C4-2B (cell line): Measurements from ENCODE around the gene LRRC10B.

Experiments used
- H3K27ac ChIP-seq: fragments of 450-650 bp; 2 replicates; pipeline ENCODE4 v1.5.1; 2017
- ZFX ChIP-seq: fragments of 450-650 bp; IDR thresholded peaks from 2 replicates; pipeline ENCODE4 v1.6.1; 2017
- TF ChIP-seq, protein P1 (sequence below): fragments of 450-650 bp; conservative IDR thresholded peaks from 2 replicates; pipeline ENCODE4 v1.5.1; 2017; ENCODE audit warnings: mild to moderate bottlenecking

The LRRC10B gene

DNA sequence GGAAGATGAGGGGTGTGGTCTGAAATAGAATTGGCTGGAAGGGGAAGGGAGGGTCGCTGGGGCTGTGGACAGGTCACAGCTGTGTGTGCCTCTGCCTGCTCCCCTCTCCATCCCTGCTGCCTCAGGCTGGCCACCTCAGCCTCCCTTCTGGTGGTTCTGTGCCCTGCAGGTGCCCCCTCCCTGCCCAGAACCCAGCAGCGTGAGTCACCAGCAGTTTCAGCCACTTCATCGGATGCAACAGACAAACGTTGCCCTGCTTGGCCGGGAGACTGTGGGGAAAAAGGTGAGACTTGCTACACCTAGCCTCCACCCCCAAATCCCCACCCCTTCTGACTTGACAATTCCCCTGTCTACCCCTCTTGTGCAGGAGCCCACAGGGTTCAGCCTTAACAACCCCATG lies 21.8 kb upstream of the LRRC10B start:
- no peak overlapping the region for H3K27ac ChIP-seq
- no peak for TF ChIP-seq ZFX
- TF ChIP-seq, protein P1, sequence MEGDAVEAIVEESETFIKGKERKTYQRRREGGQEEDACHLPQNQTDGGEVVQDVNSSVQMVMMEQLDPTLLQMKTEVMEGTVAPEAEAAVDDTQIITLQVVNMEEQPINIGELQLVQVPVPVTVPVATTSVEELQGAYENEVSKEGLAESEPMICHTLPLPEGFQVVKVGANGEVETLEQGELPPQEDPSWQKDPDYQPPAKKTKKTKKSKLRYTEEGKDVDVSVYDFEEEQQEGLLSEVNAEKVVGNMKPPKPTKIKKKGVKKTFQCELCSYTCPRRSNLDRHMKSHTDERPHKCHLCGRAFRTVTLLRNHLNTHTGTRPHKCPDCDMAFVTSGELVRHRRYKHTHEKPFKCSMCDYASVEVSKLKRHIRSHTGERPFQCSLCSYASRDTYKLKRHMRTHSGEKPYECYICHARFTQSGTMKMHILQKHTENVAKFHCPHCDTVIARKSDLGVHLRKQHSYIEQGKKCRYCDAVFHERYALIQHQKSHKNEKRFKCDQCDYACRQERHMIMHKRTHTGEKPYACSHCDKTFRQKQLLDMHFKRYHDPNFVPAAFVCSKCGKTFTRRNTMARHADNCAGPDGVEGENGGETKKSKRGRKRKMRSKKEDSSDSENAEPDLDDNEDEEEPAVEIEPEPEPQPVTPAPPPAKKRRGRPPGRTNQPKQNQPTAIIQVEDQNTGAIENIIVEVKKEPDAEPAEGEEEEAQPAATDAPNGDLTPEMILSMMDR = no peak

DNA sequence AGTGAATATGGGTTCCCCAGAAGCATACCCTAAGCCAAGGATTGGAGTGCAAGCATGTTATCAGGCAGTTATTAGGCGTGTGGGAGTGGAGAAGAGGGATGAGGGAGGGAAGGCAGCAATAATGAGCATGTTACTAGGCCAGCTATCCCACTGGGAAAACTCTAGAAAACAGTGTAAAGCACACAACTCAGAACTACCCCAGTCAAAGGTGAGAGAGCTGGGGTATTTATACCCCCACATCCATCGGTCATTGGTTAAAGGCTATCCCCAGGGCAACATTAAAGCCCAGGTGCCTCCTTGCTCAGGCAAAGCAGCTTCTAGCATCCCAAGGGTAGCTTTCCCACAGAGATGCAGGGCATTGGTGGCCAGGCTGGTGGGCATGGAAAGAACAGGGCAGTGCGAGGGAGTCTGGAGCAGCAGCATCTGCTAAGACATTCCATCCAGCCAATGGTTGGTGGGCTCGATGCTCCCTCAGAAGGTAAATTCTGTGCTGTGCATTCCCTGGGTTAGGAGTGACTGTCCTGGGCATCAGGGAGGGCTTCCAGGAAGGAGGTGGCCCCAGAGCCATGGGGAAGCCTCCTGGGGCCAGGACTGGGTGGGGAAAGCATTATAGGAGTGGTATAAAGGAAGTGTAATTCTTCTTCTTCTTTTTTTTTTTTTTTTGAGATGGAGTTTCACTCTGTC lies 21.1 kb upstream of the LRRC10B start:
- H3K27ac ChIP-seq = peak overlapping the region; percentile 85
- TF ChIP-seq ZFX = no peak
- TF ChIP-seq, protein P1 = no peak

DNA sequence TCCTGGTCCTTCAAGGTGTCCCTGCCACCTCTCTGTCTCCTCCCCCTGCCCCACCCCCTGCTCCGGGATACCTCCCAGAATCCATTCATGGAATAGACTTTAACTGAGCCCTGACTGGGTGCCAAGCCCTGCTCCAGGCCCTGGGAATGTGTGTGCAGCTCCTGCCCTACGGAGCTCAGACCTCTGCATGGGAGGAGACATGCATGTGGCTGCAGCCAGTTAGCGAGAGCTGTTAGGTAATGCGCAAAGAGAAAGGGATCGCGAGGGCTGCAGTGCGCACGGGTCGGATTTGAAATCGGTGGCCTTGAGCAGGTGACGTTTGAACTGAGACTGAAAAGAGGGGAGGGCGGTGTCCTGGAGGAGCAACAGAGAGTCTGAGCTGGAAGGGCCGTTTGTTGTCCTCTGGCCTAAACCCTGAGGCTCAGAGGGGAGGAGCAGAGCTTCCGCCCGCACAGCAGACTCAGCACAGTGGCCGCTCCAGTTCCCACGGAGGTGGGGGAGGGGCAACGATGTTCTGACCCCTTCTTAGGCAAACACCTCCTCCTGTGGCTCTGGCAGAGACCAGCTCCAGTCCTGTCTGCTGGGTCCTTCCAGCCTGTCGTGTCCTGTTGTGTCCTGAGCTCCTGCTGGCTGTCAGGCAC lies 19.8 kb upstream of the LRRC10B start:
- TF ChIP-seq, protein P1 = no peak
- no peak for TF ChIP-seq ZFX
- peak overlapping the region; percentile 85 for H3K27ac ChIP-seq

DNA sequence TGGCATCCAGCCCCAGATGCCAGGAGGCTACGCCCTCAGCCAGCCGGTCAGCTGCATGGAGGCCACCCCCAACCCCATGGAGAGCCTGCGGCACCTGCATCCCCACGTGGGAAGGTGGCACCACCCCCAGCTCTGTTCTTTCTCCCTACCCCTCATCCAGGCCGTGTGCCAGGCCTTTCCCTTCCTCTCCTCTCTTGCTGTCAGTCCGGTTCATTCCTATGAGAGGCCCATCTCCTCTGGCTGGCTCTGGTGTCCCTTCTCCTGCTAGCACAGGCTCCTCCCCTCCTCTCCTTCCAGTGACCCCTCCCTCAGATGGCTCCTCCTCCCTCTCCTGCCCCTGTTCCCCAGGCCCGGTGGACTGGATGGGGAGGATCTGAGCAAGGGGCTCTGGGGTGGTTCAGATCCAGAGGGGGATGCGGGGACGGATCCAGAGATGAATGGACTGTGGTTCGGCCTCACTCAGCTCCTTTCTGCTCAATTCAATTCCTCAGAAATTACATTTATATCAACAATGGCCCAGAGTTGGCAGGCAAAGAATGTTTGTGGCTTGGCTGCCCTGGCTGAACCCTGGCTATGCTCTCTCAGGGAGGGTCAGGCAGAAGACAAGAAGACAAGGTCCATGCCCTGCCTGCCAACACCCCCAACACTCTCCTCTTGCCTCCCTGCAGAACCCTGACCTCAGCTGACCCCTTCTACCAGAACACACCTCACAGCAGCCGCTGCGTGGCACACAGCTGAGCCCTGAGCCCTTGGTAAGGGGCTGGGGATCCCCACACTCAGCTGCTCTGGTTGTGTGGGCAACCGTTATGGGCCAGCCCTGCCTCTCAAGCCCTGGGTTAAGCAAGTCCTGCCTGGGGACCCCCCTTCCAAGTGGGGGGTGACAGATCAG lies 18.5 kb upstream of the LRRC10B start:
- H3K27ac ChIP-seq = peak overlapping the region; percentile 85
- TF ChIP-seq ZFX = no peak
- TF ChIP-seq, protein P1 = no peak

DNA sequence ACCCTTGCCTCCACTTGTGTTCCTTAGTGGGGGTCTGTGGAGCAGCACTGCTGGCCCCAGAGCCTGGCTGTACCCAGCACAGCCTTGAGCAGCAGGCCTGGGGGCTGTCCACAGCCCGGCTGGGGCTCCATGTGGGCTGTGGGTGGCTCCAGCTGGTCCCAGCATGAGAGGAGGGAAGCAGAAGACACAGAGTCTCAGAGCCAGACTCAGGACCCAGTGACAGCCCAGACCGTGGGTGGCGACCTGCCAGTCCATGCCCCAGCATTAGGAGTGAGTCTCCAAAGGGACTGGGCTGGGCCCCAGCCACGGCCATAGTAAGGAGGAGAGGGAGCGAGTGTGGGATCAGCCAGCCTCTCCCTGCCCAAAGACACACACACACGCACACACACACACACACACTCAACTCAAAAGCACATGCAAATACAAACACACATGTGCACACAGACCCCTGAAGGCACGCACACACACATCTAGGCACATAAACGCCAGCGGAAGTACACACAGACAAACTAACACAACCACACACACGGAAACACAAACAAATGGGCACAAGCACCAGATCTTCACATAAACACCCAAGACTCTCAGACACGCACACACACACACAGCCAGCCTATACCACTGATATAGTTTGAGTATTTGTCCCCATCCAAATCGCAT lies 16.7 kb upstream of the LRRC10B start:
- no peak overlapping the region for H3K27ac ChIP-seq
- TF ChIP-seq, protein P1 = no peak
- TF ChIP-seq ZFX = no peak

DNA sequence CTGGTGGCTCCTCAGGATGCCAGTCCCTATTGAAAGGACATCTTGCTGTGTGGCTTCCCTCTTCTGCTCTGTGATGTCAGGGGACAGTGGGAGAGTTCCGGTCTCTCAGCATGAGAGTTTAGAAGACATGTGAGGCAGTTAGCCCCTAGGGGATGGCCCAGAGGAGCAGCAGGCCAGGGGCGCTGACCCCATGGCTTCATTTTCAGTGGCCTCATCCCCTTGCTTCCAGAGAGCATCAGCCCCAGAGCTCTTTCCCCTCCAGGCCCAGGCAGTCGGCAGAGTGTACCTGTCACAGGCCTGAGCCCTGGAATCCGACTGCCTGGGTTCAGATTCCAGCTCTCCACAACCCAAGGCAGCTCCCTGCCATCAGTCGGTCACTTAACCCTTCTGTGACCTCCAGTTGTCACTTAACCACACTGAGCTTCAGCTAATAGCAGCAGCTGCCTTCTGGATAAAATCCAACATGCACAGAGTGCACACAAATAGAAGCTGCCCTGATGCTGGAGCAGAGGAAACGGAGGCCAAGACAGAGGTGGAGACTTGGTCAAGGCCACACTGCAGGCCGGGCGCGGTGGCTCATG lies 14.1 kb upstream of the LRRC10B start:
- TF ChIP-seq, protein P1 = no peak
- TF ChIP-seq ZFX = no peak
- H3K27ac ChIP-seq = no peak overlapping the region
